HG03439 (cell line): Measurements from ENCODE around the gene ADAP1.
"Not testable (repeated sequence)": the region's sequence is repeated elsewhere in the genome, so short reads cannot be mapped to it uniquely, and the experiment has no call there.

Experiments used
- ATAC-seq: cut with Tn5 transposase; IDR thresholded peaks from one replicate; pipeline ENCODE4 v1.9.1; 2021; ENCODE audit warnings: mild to moderate bottlenecking, moderate library complexity; ENCODE audit not compliant: unreplicated experiment

Gene ADAP1

GRCh38 chr7:960269-960871 lies 5.9 kb upstream of the ADAP1 start:
- no peak for ATAC-seq

- not testable (repeated sequence) for ATAC-seq
These were observed 5.3 kb upstream of the ADAP1 start for GRCh38 chr7:959740-960139.

DNA sequence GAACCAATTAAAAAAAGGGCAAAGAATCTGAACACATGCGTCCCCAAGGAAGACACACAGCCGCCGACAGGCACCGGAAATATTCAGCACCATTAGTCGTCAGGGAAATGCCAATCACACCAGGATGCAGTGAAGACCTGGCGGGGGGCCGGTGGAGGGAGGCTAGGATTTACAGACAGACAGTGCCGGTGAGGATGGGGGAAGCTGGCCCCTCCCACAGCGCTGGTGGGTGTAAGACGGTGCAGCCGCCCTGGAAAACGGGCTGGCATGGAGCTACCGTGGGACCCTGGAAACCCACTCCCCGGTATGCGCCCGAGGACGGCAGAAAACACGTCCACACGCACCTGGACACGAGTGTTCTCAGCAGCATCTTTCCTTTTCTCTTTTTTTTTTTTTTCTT lies 4.8 kb upstream of the ADAP1 start:
- no peak for ATAC-seq

GRCh38 chr7:958221-959200 lies 4.0 kb upstream of the ADAP1 start:
- no peak for ATAC-seq

- ATAC-seq = no peak
These were observed 3.1 kb upstream of the ADAP1 start for GRCh38 chr7:957418-958220.

DNA sequence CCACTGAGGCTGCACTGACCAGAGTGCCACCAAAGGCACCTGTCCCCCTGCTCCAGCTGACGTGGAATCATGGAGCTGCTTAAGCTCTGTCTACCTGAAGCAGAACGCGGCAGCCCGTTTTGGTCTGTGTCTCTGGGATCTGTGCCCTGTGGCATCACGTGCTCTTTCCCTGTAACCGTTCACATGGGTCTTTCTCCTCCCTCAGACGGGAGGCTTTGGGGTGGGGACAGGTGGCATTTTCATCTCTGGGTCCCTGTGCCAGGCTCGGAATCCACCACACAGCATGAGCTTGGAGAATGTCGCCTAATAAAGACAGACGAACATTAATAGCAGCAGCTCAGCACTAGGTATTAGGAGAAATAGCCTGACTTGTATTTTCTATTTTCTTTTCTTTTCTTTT lies 1.6 kb upstream of the ADAP1 start:
- ATAC-seq = no peak

DNA sequence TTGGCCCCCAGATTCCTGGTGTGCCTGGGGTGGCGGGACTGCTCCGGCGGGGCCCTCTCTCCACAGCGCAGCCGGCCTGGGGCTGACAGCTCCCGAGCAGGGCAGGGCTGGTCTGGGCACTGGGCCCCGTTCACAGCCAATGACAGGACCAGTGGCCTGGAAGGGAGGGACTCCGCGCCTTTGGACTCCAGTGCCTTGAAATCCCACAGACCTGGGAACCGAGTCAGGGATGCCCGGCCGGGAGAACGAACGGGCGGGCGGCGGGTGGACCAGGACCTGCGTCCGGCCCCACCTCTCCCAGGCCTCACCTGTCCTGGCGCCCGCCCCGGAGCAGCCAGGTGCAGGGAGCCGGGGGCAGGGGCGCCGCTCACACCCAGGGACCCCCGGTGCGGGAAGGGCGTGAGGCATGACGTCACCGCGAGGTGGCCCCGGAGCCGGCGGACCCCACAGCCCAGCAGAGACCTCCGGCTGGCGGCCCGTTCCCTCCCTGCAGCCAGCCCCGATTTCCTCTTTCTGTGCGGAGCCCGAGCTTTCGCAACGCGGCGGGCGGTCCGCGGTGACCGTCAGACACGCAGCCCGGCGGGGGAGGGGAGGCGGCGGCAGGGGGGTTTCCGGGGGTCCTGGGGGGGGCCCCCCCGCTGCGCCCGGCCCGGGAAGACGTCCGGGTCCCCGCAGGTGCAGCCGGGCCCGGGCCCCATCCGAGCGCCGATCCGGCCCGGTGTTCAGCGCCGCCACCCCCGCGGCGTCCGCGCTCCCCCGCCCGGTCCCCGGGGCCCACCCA lies 743 bp downstream of the ADAP1 start:
- no peak for ATAC-seq

DNA sequence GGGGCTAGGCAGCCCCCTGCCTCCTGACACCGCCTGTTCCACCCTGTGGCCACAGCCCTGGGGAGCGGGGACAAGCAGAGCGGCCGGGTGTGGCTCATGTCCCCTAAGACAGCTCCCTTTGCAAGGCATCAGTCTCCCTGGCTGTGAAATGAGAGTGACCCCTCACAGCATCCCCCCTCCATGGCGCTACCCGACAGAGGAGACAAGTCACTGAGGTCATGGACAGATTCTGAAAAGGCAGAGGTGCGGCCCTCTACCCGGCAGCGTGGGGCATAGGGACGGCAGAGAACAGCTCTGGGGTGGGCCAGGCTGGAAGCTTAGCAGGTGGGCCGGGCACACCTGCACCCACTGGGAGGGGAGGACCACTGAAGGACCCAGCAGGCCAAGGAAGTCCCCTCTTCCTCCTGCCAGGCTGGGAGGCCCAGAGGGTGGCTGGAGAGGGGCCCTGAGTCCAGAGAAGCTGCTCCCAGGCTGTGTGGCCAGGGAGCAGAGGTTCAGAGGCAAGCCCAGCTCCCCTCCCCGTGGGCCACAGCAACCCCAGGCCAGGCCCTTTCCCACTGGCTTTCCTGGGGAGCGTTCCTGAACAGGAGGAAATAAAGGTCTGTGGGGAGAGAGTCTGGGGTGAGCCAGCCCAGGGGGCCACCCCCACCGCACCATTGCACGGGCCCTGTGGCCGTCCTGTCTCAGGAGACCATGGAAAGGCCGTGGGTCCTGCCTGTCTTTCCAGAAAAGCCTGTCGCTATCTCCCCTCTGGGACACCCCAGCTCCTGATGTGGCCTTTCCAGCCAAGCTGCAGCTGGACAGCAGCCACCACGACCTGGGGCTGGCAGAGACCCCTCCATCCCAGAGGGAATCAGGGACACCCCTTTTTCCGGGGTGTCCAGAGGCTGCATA lies 1.7 kb downstream of the ADAP1 start:
- no peak for ATAC-seq

- no peak for ATAC-seq
These were observed 2.5 kb downstream of the ADAP1 start for GRCh38 chr7:951881-952547.

DNA sequence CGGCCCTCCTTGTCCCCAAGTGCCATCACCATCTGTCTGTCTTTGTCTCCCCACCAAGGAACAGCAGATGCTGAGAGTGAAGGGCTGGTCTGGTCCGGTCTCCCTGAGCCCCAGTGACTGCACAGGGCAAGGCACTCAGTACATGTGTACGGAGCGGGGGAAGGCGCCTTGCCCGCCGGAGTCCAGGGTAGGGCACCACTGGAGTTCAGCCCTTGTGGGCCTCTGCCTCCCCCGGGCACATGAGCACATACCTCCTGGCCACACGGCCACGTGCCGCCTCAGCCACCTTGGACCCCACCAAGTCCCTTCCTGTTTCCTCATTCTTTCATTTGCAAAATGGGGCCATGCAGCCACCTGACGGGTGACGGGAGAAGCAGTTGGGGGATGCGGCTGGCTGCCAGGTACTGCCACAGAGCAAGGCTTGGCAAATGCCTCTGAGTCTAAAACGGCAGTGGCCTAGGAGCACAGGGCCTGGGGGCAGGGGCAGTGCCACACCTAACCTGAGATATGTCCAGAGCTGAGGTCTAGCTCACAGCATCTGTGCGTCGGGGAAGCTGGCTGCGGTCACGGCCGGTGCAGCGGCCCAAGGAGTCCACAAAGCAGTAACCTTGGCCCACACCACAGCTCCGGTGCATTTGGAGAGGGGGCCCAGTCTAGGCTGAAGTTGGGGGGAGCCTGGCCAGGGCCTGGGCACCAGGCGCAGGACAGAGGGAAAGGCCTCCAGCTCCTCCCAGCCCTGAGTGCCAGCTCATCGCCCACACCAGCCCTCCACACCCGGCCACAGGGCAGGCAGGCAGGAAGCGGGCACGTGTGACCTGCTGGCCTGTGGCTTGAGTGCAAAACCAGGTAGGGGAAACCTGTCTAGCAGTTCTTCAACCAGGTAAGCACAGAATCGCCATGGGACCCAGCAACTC lies 5.2 kb downstream of the ADAP1 start:
- ATAC-seq = no peak

DNA sequence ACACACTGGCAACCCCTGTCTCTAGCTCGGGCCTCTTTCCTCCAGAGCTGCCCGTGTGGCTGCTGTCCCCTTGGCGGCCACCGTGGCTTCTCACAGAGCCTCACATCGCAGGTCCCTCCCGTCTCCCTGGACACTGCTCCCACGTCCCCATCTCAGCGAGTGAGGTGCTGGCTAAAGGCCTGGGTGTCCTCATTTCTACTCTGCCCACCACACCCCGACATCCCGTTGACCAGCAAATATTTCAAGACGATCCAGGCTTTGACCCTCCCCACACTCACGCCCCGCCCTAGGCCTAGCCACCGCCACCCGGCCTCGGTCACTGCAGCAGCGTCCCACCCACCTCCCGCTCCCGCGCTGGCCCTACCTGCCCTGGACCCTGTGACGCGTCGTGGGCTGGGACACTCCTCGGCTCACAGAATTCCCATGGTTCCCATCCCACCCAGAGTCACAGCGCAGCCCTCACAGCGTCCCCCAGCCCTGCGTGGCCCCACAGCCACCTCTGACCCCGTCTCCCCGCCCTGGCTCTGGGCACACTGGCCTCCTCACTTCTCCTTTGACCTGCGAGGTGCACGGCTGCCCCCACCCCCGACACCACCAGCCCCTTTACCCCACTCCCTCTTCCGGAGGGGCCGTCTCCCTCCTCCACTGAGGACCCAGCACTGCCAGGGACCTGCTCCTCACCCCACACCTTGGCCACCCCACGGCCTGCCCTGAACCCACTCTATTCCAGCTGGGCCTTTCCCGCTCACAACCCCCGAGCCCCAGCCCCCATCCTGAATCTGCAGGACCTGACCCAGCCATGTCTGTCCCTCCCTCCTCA lies 6.9 kb downstream of the ADAP1 start:
- no peak for ATAC-seq

- ATAC-seq = no peak
These were observed 8.1 kb downstream of the ADAP1 start for GRCh38 chr7:946256-946996.

GRCh38 chr7:945556-946255 lies 8.8 kb downstream of the ADAP1 start:
- no peak for ATAC-seq

- ATAC-seq = no peak
These were observed 9.3 kb downstream of the ADAP1 start for GRCh38 chr7:945147-945555.

GRCh38 chr7:944744-945143 lies 9.7 kb downstream of the ADAP1 start:
- no peak for ATAC-seq

GRCh38 chr7:943793-944192 lies 10.7 kb downstream of the ADAP1 start:
- ATAC-seq = not testable (repeated sequence)
